HepG2 (cell line): Measurements from ENCODE around the gene BAHCC1. TPM values are rescaled to one million over a fixed set of nuclear protein-coding genes. Genes with fewer than 3 reads are reported as not detected.

Experiments
- ATAC-seq: fragments of 200-7000 bp; cut with Tn5 transposase; 3 replicates; pipeline ENCODE4 v1.9.1; 2020; ENCODE audit warnings: mild to moderate bottlenecking, moderate library complexity
- BruUV-seq: library from RNA; stranded (reverse); fragments of 400-500 nt; replicated peaks from 2 replicates; lab custom pipeline; 2021; lab: Mats Ljungman, UMichigan
- CTCF ChIA-PET: fragments of 300-600 bp; formaldehyde crosslinking; extraction: SDS; loops from one replicate; lab custom pipeline; 2021; ENCODE audit warnings: low total read pairs, inconsistent platforms, low intra/inter-chr PET ratio; lab: Yijun Ruan, JAX
- POLR2A ChIA-PET: fragments of 350-600 bp; sonication (Branson Sonifier 250); formaldehyde crosslinking; loops from one replicate; lab custom pipeline; 2020; ENCODE audit warnings: antibody characterized with exemption, inconsistent platforms; lab: Yijun Ruan, JAX
- DNase-seq: peaks from one replicate; pipeline ENCODE4 v3.0.0-alpha.2; 2015; ENCODE audit warnings: low spot score
- FAIRE-seq: peaks from 3 replicates; lab custom pipeline; 2011; peaks lifted over from hg19 to GRCh38; lab: Jason Lieb, UNC
- H2AFZ ChIP-seq: one replicate; pipeline ENCODE4 v1.6.1; 2011; ENCODE audit warnings: low read length, inconsistent platforms
- H3K27ac ChIP-seq: fragments of 300-600 bp; 3 replicates; pipeline ENCODE4 v1.8.0; 2011; ENCODE audit warnings: mixed run types, mild to moderate bottlenecking, mixed read lengths, low read length, inconsistent platforms; ENCODE audit not compliant: insufficient read depth; ENCODE audit errors: extremely low read length
- H3K27me3 ChIP-seq, 2 experiments: fragments of 200-600 bp in 1 of 2; 2 replicates in 1 of 2; 3 replicates in 1 of 2; pipeline versions ENCODE4 v1.6.0 to v1.8.0; 2011; ENCODE audit warnings: low read length in 2 of 2, mild to moderate bottlenecking in 2 of 2, moderate library complexity in 2 of 2, inconsistent platforms in 1 of 2; ENCODE audit not compliant: insufficient read depth in 2 of 2, control insufficient read depth in 1 of 2
- H3K36me3 ChIP-seq, 2 experiments: fragments of 200-600 bp in 1 of 2; replicated peaks in 1 of 2; 2 replicates in 1 of 2; 3 replicates in 1 of 2; pipeline versions ENCODE4 v1.5.1 to v1.8.0; 2011; ENCODE audit warnings: low read length in 2 of 2, inconsistent platforms in 1 of 2; ENCODE audit not compliant: insufficient read depth in 2 of 2, control insufficient read depth in 1 of 2
- H3K4me1 ChIP-seq: 2 replicates; pipeline ENCODE4 v1.5.1; 2012; ENCODE audit warnings: low read length, inconsistent platforms; ENCODE audit not compliant: insufficient read depth
- H3K4me2 ChIP-seq: 2 replicates; pipeline ENCODE4 v1.6.0; 2011; ENCODE audit warnings: low read depth, low read length, inconsistent platforms
- H3K4me3 ChIP-seq, 3 experiments: fragments of 200-600 bp in 1 of 3; sonication (generic), shearing (Covaris generic) in 1 of 3; replicated peaks in 1 of 3; 2 replicates each; pipeline ENCODE4 v1.5.1; 2011 to 2016; ENCODE audit warnings: low read length in 3 of 3, inconsistent platforms in 2 of 3, low read depth in 2 of 3, mild to moderate bottlenecking in 2 of 3, control low read depth in 1 of 3, mixed read lengths in 1 of 3; ENCODE audit not compliant: insufficient read depth in 1 of 3
- H3K79me2 ChIP-seq: one replicate; pipeline ENCODE4 v1.6.1; 2011; ENCODE audit warnings: low read length, inconsistent platforms; ENCODE audit not compliant: insufficient read depth
- H3K9ac ChIP-seq: 2 replicates; pipeline ENCODE4 v1.6.0; 2011; ENCODE audit warnings: mild to moderate bottlenecking, low read depth, low read length, inconsistent platforms; ENCODE audit not compliant: insufficient read depth
- H3K9me3 ChIP-seq: 2 replicates; pipeline ENCODE4 v1.5.1; 2012; ENCODE audit warnings: mild to moderate bottlenecking, low read length
- H4K20me1 ChIP-seq: 2 replicates; pipeline ENCODE4 v1.6.0; 2011; ENCODE audit warnings: inconsistent platforms, mild to moderate bottlenecking, low read length, moderate library complexity; ENCODE audit not compliant: insufficient read depth
- AGO2 ChIP-seq: fragments of 200-400 bp; formaldehyde crosslinking; optimal IDR thresholded peaks from 2 replicates; pipeline ENCODE3; 2017; ENCODE audit warnings: mild to moderate bottlenecking, low read depth, low read length, moderate library complexity
- MYC ChIP-seq: sonication (generic); formaldehyde crosslinking; IDR thresholded peaks from 2 replicates; pipeline ENCODE4 v1.9.0; 2021; ENCODE audit warnings: missing genetic modification reagents, borderline replicate concordance
- NPAS2 ChIP-seq: sonication (generic); formaldehyde crosslinking; IDR thresholded peaks from 2 replicates; pipeline ENCODE4 v1.8.0; 2022; ENCODE audit warnings: mild to moderate bottlenecking, missing genetic modification reagents, borderline replicate concordance
- POLR2AphosphoS5 ChIP-seq: IDR thresholded peaks from 2 replicates; pipeline ENCODE4 v1.6.1; 2012; ENCODE audit warnings: low read depth, low read length
- ZNF3 ChIP-seq: IDR thresholded peaks from 2 replicates; pipeline ENCODE4 v1.7.0; 2017; ENCODE audit warnings: inconsistent platforms
- WGBS: methylation state at CpG from one replicate; pipeline ENCODE4 v1.1.6; 2017; ENCODE audit warnings: low lambda C conversion rate; 5-methylcytosine and 5-hydroxymethylcytosine counted together
- in situ Hi-C: cut with HindIII; loops from 2 replicates; pipeline ENCODE4 v1.10.0; 2017; ENCODE audit warnings: low pct_unique_long_range_greater_than_20kb; ENCODE audit not compliant: extremely low pct_ligation_motif_present
- intact Hi-C: fragments of 100-400 bp; cut with micrococcal nuclease; formaldehyde crosslinking; loops from one replicate; pipeline ENCODE4 v1.10.0; 2022; ENCODE audit not compliant: unreplicated experiment
- polyA plus RNA-seq, 8 experiments: library from polyadenylated mRNA; depleted of rRNA in 3 of 8; stranded (reverse) in 7 of 8; unstranded in 1 of 8; fragments of >200 nt; fragmentation: Illumina TruSeq in 4 of 8; extraction: Trizol in 4 of 8; gene quantifications; 2 replicates each; pipeline versions ENCODE4 v1.2.1 to v1.2.3, GENCODE V29; 2011 to 2016; ENCODE audit warnings: low read depth in 4 of 8, missing spikeins in 1 of 8, mixed read lengths in 1 of 8; ENCODE audit not compliant: insufficient read depth in 1 of 8
- total RNA-seq, 5 experiments: library from RNA; depleted of rRNA; stranded (reverse); fragments of >200 nt; fragmentation: Illumina TruSeq; extraction: Trizol; gene quantifications; 2 replicates each; pipeline ENCODE4 v1.2.3, GENCODE V29; 2016; ENCODE audit warnings: low read depth in 1 of 5
- TF ChIP-seq, protein P1 (sequence below): sonication (generic); formaldehyde crosslinking; IDR thresholded peaks from 2 replicates; pipeline ENCODE4 v1.4.0; 2020; ENCODE audit warnings: missing genetic modification reagents

The BAHCC1 gene
- total and polyA plus RNA-seq, 2 of the 13 experiments (the other 11 are each of a cell fraction or from before 2014, with no cell fraction given), result 1.4 to 1.7 TPM

DNA sequence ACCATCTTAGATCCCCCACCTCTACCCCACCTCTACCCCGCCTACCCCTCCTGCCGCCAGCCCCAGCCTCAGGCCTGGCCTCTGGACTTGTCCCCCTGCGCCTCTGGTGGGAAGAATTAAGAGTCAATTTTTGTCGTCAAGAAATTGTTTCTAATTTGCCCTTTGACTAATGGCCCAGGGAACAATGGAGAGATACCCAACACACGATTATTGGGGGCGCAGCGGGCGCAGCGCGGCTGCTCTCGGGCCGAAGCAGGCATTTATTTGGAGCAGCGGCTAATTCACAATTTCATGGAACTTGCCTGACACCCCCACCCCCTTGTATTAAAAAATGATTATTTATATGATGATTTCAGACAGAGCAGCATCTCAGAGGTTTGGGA, 4.4 kb upstream of the BAHCC1 start:
- CTCF ChIA-PET, result no interaction called here
- no peak overlapping the region for H3K27ac ChIP-seq
- 85% methylated on average over 13 of the region's 13 CpGs for WGBS
- TF ChIP-seq NPAS2 (CRISPR knock-in tag), result no peak
- no peak for TF ChIP-seq ZNF3 (CRISPR knock-in tag)
- TF ChIP-seq MYC (CRISPR knock-in tag), result no peak
- peak; percentile 4; the same call in 1 of the 2 replicates for TF ChIP-seq POLR2AphosphoS5
- TF ChIP-seq, protein P1, sequence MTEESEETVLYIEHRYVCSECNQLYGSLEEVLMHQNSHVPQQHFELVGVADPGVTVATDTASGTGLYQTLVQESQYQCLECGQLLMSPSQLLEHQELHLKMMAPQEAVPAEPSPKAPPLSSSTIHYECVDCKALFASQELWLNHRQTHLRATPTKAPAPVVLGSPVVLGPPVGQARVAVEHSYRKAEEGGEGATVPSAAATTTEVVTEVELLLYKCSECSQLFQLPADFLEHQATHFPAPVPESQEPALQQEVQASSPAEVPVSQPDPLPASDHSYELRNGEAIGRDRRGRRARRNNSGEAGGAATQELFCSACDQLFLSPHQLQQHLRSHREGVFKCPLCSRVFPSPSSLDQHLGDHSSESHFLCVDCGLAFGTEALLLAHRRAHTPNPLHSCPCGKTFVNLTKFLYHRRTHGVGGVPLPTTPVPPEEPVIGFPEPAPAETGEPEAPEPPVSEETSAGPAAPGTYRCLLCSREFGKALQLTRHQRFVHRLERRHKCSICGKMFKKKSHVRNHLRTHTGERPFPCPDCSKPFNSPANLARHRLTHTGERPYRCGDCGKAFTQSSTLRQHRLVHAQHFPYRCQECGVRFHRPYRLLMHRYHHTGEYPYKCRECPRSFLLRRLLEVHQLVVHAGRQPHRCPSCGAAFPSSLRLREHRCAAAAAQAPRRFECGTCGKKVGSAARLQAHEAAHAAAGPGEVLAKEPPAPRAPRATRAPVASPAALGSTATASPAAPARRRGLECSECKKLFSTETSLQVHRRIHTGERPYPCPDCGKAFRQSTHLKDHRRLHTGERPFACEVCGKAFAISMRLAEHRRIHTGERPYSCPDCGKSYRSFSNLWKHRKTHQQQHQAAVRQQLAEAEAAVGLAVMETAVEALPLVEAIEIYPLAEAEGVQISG, result no peak
- TF ChIP-seq AGO2, result peak; percentile 49
- peaks cover 82% of the 10 kb centered on the region for H3K4me1 ChIP-seq
- intact Hi-C loops, result loop anchor here (10.0 kb wide), 1 partner anchor 124 kb away; the partner anchor contains the start of gene ACTG1
- BruUV-seq, result no TSS peak
- H3K36me3 ChIP-seq, result no peaks in the 10 kb centered on the region
- H3K9me3 ChIP-seq, result no peaks in the 10 kb centered on the region
- peaks cover 9% of the 10 kb centered on the region for H3K79me2 ChIP-seq
- peaks cover 8 to 66% of the 10 kb centered on the region in 2 experiments for H3K27me3 ChIP-seq
- FAIRE-seq (no peak), DNase-seq (no peak), ATAC-seq (no peak)
- no peak overlapping the region for H3K4me3 ChIP-seq
- H4K20me1 ChIP-seq, result peaks cover 12% of the 10 kb centered on the region; the same call in 1 of the 2 replicates
- no peak overlapping the region for H3K9ac ChIP-seq
- in situ Hi-C loops, result no loop called here
- H2AFZ ChIP-seq, result no peak overlapping the region
- no peak overlapping the region for H3K4me2 ChIP-seq
- POLR2A ChIA-PET, result no interaction called here
